OCI-LY1 (cell line): ENCODE data around the gene POU6F2.

Experiments used
- H2AFZ ChIP-seq: fragments of 200-600 bp; sonication (generic), shearing (Covaris generic); 2 replicates; pipeline ENCODE4 v1.6.0; 2014; ENCODE audit warnings: antibody characterized with exemption, mild to moderate bottlenecking, low read length
- H3F3A ChIP-seq: fragments of 200-600 bp; sonication (generic), shearing (Covaris generic); 2 replicates; pipeline ENCODE4 v1.6.0; 2014; ENCODE audit warnings: mild to moderate bottlenecking, antibody characterized with exemption, low read length, moderate library complexity; ENCODE audit not compliant: insufficient read depth
- H3K27ac ChIP-seq: fragments of 200-600 bp; sonication (generic); 2 replicates; pipeline ENCODE4 v1.5.1; 2014; ENCODE audit warnings: low read length, mixed run types, mild to moderate bottlenecking, low read depth; ENCODE audit not compliant: poor library complexity, severe bottlenecking
- H3K27me3 ChIP-seq: fragments of 200-600 bp; sonication (generic); 2 replicates; pipeline ENCODE4 v1.6.0; 2014; ENCODE audit warnings: antibody characterized with exemption, mild to moderate bottlenecking, low read length, moderate library complexity; ENCODE audit not compliant: insufficient read depth
- H3K36me3 ChIP-seq: fragments of 200-600 bp; sonication (generic); 2 replicates; pipeline ENCODE4 v1.6.1; 2014; ENCODE audit warnings: mild to moderate bottlenecking, antibody characterized with exemption, low read length, moderate library complexity, mixed read lengths; ENCODE audit not compliant: insufficient read depth
- H3K4me1 ChIP-seq: fragments of 200-600 bp; sonication (generic); 2 replicates; pipeline ENCODE4 v1.5.1; 2014; ENCODE audit warnings: mild to moderate bottlenecking, low read length, moderate library complexity; ENCODE audit not compliant: insufficient read depth, severe bottlenecking
- H3K4me2 ChIP-seq: fragments of 200-600 bp; sonication (generic), shearing (Covaris generic); 2 replicates; pipeline ENCODE4 v1.6.1; 2014; ENCODE audit warnings: low read length
- H3K4me3 ChIP-seq: fragments of 200-600 bp; sonication (generic); 2 replicates; pipeline ENCODE4 v1.5.1; 2014; ENCODE audit warnings: low read length, low read depth, mild to moderate bottlenecking, mixed read lengths; ENCODE audit not compliant: poor library complexity, severe bottlenecking
- H3K79me2 ChIP-seq: fragments of 200-600 bp; shearing (Covaris generic); 2 replicates; pipeline ENCODE4 v1.6.1; 2016; ENCODE audit warnings: mixed run types, low read length, mixed read lengths; ENCODE audit not compliant: insufficient read depth
- H3K9ac ChIP-seq: fragments of 200-600 bp; sonication (generic), shearing (Covaris generic); 2 replicates; pipeline ENCODE4 v1.6.1; 2014; ENCODE audit warnings: mild to moderate bottlenecking, low read length, mixed read lengths
- H3K9me2 ChIP-seq: fragments of 200-600 bp; sonication (generic), shearing (Covaris generic); 2 replicates; pipeline ENCODE4 v1.6.1; 2014; ENCODE audit warnings: low read depth, mild to moderate bottlenecking, low read length, mixed read lengths
- H3K9me3 ChIP-seq: fragments of 200-600 bp; shearing (Covaris generic); 2 replicates; pipeline ENCODE4 v1.6.1; 2014; ENCODE audit warnings: low read length, mixed read lengths
- H4K20me1 ChIP-seq: fragments of 200-600 bp; sonication (generic), shearing (Covaris generic); 2 replicates; pipeline ENCODE4 v1.6.0; 2016; ENCODE audit warnings: mild to moderate bottlenecking, low read length; ENCODE audit not compliant: insufficient read depth
- EZH2 ChIP-seq: fragments of 200-600 bp; sonication (generic), shearing (Covaris generic); IDR thresholded peaks from 2 replicates; pipeline ENCODE4 v1.8.0; 2017; ENCODE audit warnings: borderline replicate concordance, mixed run types, mild to moderate bottlenecking, antibody characterized with exemption, low read length, moderate library complexity, mixed read lengths
- TF ChIP-seq, protein P1 (sequence below): fragments of 200-600 bp; sonication (generic), shearing (Covaris generic); IDR thresholded peaks from 2 replicates; pipeline ENCODE4 v1.5.1; 2017; ENCODE audit warnings: mild to moderate bottlenecking, antibody characterized with exemption, low read length, moderate library complexity, mixed read lengths

The POU6F2 gene

DNA sequence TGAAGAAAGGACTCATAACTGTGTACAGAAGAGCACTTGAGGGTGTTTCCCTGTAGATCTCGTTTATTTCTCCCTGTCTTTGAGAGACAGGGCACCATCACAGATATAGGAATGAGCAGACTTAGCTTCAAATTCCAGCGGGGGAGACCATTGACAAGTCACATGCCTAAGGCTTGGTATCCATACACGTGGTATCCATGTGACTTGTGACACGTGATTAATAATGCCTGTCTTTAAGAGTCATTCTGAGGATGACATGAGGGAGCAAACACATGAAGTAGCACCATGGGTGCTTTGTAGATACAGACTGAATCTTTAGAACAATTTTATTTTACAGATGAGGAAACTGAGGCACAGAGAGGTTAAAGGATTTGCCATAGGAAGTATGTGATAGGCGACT is 292.3 kb downstream of the POU6F2 start:
- Histone ChIP-seq H3F3A (no peaks in the 10 kb centered on the region), H3K9me3 (no peaks in the 10 kb centered on the region), H3K79me2 (no peaks in the 10 kb centered on the region), H3K9ac (no peak overlapping the region), H3K4me1 (no peaks in the 10 kb centered on the region), H3K4me2 (no peak overlapping the region), H3K27ac (no peak overlapping the region), H3K9me2 (no peaks in the 10 kb centered on the region), H3K36me3 (no peaks in the 10 kb centered on the region), H4K20me1 (no peaks in the 10 kb centered on the region), H3K27me3 (no peaks in the 10 kb centered on the region), H2AFZ (no peak overlapping the region), H3K4me3 (no peak overlapping the region)
- TF ChIP-seq, protein P1, sequence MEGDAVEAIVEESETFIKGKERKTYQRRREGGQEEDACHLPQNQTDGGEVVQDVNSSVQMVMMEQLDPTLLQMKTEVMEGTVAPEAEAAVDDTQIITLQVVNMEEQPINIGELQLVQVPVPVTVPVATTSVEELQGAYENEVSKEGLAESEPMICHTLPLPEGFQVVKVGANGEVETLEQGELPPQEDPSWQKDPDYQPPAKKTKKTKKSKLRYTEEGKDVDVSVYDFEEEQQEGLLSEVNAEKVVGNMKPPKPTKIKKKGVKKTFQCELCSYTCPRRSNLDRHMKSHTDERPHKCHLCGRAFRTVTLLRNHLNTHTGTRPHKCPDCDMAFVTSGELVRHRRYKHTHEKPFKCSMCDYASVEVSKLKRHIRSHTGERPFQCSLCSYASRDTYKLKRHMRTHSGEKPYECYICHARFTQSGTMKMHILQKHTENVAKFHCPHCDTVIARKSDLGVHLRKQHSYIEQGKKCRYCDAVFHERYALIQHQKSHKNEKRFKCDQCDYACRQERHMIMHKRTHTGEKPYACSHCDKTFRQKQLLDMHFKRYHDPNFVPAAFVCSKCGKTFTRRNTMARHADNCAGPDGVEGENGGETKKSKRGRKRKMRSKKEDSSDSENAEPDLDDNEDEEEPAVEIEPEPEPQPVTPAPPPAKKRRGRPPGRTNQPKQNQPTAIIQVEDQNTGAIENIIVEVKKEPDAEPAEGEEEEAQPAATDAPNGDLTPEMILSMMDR, result no peak
- no peak for TF ChIP-seq EZH2

DNA sequence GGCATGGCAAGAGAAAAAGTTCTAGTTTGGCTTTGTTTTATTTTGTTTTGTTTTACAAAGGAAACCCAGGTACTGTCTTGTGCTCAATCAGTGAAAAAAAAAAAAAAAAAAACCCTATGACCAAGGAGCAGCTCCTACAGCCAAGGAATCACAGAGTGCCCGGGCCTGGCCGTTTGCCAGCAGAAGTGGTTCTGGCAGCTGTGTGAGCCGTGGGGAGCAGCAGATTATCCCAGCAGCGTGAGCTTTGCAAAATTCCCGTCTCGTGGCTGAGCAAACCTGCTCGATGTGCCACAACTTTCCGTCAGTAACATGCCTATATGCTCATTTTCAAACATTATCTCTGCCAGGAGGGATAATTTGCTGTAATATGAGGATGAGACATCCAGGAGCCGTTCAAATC is 293.7 kb downstream of the POU6F2 start:
- H3K36me3 ChIP-seq, result no peaks in the 10 kb centered on the region
- H4K20me1 ChIP-seq, result no peaks in the 10 kb centered on the region
- no peak overlapping the region for H2AFZ ChIP-seq
- no peak overlapping the region for H3K4me3 ChIP-seq
- H3K27ac ChIP-seq, result no peak overlapping the region
- no peaks in the 10 kb centered on the region for H3K9me2 ChIP-seq
- H3K9ac ChIP-seq, result no peak overlapping the region
- no peaks in the 10 kb centered on the region for H3K79me2 ChIP-seq
- H3K4me2 ChIP-seq, result no peak overlapping the region
- H3K4me1 ChIP-seq, result no peaks in the 10 kb centered on the region
- no peaks in the 10 kb centered on the region for H3K27me3 ChIP-seq
- no peaks in the 10 kb centered on the region for H3K9me3 ChIP-seq
- TF ChIP-seq, protein P1, result no peak
- TF ChIP-seq EZH2, result no peak
- H3F3A ChIP-seq, result no peaks in the 10 kb centered on the region

DNA sequence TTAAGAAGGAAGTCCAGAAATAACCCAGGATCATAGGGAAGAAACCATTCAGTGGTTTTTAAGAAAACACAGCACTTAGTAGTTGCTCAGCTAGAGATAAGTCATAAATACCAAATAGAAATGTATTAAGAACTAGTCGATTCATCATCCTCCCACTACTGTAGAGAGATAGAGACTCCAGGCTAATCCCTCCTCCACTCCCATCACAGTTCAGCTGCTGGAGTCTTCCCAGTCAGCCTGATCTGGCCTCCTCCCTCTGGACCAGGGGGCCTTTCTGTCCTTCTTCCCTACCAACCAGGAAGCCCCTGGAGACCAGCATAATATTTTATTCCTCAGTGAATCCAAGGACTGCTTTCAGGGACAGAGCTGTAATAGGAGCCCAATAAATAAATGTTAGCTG is 294.4 kb downstream of the POU6F2 start:
- no peaks in the 10 kb centered on the region for H3K4me1 ChIP-seq
- no peaks in the 10 kb centered on the region for H3F3A ChIP-seq
- H4K20me1 ChIP-seq, result no peaks in the 10 kb centered on the region
- H3K27me3 ChIP-seq, result no peaks in the 10 kb centered on the region
- H3K4me3 ChIP-seq, result no peak overlapping the region
- no peak for TF ChIP-seq EZH2
- TF ChIP-seq, protein P1, result no peak
- H3K27ac ChIP-seq, result no peak overlapping the region
- no peaks in the 10 kb centered on the region for H3K36me3 ChIP-seq
- no peak overlapping the region for H3K4me2 ChIP-seq
- H3K9me2 ChIP-seq, result no peaks in the 10 kb centered on the region
- no peaks in the 10 kb centered on the region for H3K79me2 ChIP-seq
- H2AFZ ChIP-seq, result no peak overlapping the region
- H3K9me3 ChIP-seq, result no peaks in the 10 kb centered on the region
- H3K9ac ChIP-seq, result no peak overlapping the region
